Gastroesophageal sphincter (tissue), 4 donors: Measurements from ENCODE around the gene PCMT1. TPM values are rescaled to one million over a fixed set of nuclear protein-coding genes. Genes with fewer than 3 reads are reported as not detected.

Experiments used
- ATAC-seq: fragments of 150-250 bp; one replicate; pipeline ENCODE4 v1.9.1; 2016; ENCODE audit warnings: mild to moderate bottlenecking, moderate library complexity
- H3K27ac ChIP-seq, 4 donors: fragments of 200-600 bp; sonication (generic) in 3 of 4; 1 replicate in 3 of 4; 2 replicates in 1 of 4; pipeline ENCODE4 v1.5.1; 2016 to 2019
- H3K27me3 ChIP-seq: fragments of 200-600 bp; sonication (generic); one replicate; pipeline ENCODE4 v1.5.1; 2019
- H3K36me3 ChIP-seq, 2 donors: fragments of 200-600 bp; sonication (generic); one replicate each; pipeline ENCODE4 v1.5.1; 2019; ENCODE audit warnings: control low read depth in 1 of 2
- H3K4me1 ChIP-seq, 3 donors: fragments of 200-600 bp; sonication (generic); 1 replicate in 2 of 3; 2 replicates in 1 of 3; pipeline ENCODE4 v1.5.1; 2016 to 2019; ENCODE audit warnings: control low read depth in 2 of 3
- H3K4me3 ChIP-seq, 2 donors: fragments of 200-600 bp; sonication (generic); one replicate each; pipeline ENCODE4 v1.5.1; 2019; ENCODE audit warnings: mild to moderate bottlenecking in 1 of 2, moderate library complexity in 1 of 2
- H3K9me3 ChIP-seq, 3 donors: fragments of 200-600 bp; sonication (generic); one replicate each; pipeline ENCODE4 v1.5.1; 2017 to 2019; ENCODE audit warnings: control low read depth in 2 of 3
- CTCF ChIP-seq, 4 experiments: fragments of 200-600 bp in 2 of 4; fragments of 450-650 bp in 2 of 4; sonication (generic) in 1 of 4; IDR thresholded peaks; one replicate each; pipeline ENCODE4 v1.5.1; 2017 to 2019; ENCODE audit warnings: antibody characterized with exemption in 4 of 4, mild to moderate bottlenecking in 2 of 4, moderate library complexity in 2 of 4
- EP300 ChIP-seq: sonication (generic); formaldehyde crosslinking; IDR thresholded peaks from one replicate; pipeline ENCODE4 v1.6.1; 2017; ENCODE audit warnings: antibody characterized with exemption, mild to moderate bottlenecking
- POLR2A ChIP-seq, 2 donors: fragments of 450-650 bp; IDR thresholded peaks; one replicate each; pipeline ENCODE4 v1.6.1; 2017; ENCODE audit warnings: antibody characterized with exemption in 2 of 2, mild to moderate bottlenecking in 2 of 2, moderate library complexity in 1 of 2
- POLR2AphosphoS5 ChIP-seq: sonication (generic); formaldehyde crosslinking; IDR thresholded peaks from one replicate; pipeline ENCODE4 v1.6.1; 2017; ENCODE audit warnings: antibody characterized with exemption
- WGBS, 2 donors: methylation state at CpG; one replicate each; pipeline ENCODE4 v1.1.5; 2018; ENCODE audit warnings: low coverage in 1 of 2; 5-methylcytosine and 5-hydroxymethylcytosine counted together
- total RNA-seq, 4 donors: library from RNA; depleted of rRNA; stranded (reverse); fragments of >200 nt; gene quantifications; one replicate each; pipeline ENCODE4 v1.1.0, GENCODE V29; 2016

Gene PCMT1
- total RNA-seq, 4 donors from 2014 or later = 105 to 140 (median 120) TPM

DNA sequence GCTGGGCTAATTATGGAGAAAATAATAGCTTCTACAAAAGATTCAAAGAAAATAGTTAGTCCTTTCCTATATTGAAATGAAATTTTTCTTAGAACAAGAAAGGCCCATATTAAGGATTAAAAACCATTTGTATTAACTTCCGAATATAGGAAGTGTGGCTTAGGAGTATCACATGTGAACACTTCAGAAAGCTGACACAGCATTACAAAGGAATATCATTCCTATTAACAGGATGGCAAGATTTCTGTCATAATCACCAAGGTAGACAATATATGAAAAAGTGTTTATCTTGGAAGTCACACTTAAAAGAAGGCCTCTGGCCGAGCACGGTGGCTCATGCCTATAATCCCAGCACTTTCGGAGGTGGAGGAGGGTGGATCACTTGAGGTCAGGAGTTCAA is 26.3 kb upstream of the PCMT1 start:
- H3K27ac ChIP-seq = no peak overlapping the region
- no peaks in the 10 kb centered on the region for H3K27me3 ChIP-seq
- H3K4me1 ChIP-seq = peaks cover 0 to 12% (median 0%) of the 10 kb centered on the region in 3 donors
- no peak for ATAC-seq
- no peak overlapping the region for H3K4me3 ChIP-seq
- H3K36me3 ChIP-seq = peaks cover 0 to 47% of the 10 kb centered on the region in 2 donors
- H3K9me3 ChIP-seq = no peaks in the 10 kb centered on the region
- TF ChIP-seq CTCF (IDR thresholded peaks at IDR 0.05) (no peak), POLR2A (IDR thresholded peaks at IDR 0.05) (no peak), EP300 (no peak), POLR2AphosphoS5 (no peak)
- WGBS, 2 donors = 76 to 84% methylated on average over 4 of the region's 4 CpGs

- TF ChIP-seq POLR2AphosphoS5 = no peak
- no peak for TF ChIP-seq EP300
- TF ChIP-seq CTCF (IDR thresholded peaks at IDR 0.05) = peak; percentile 41 to 63 (median 56)
- TF ChIP-seq POLR2A (IDR thresholded peaks at IDR 0.05) = no peak
- Histone ChIP-seq H3K27me3 (no peaks in the 10 kb centered on the region), H3K4me3 (no peak overlapping the region), H3K4me1 (peaks cover 0 to 7% (median 0%) of the 10 kb centered on the region in 3 donors), H3K9me3 (no peaks in the 10 kb centered on the region), H3K27ac (no peak overlapping the region), H3K36me3 (peaks cover 0 to 53% of the 10 kb centered on the region in 2 donors)
- 51 to 59% methylated on average over 7 to 10 of the region's 10 CpGs for WGBS, 2 donors
- peak; percentile 67 for ATAC-seq
Measured at GRCh38 chr6:149723771-149724417, 25.6 kb upstream of the PCMT1 start.

DNA sequence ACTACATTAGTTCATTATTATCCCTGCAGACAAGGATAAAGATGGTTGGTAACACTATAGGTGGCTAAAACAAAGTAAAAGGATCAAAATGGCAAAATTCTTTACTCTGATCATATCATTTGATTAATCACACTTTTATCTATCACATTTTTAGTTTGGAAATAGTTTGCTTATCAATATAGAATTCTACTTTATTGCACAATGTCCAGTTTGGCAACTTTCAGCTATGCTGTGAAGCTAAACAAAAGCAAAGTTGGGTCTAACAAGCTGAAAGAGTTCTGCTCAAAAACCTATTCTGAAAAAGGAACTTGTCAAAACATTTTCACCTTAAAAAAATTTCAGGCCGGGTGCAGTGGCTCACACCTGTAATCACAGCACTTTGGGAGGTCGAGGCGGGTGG is 23.8 kb upstream of the PCMT1 start:
- Histone ChIP-seq H3K36me3 (peaks cover 0 to 72% of the 10 kb centered on the region in 2 donors), H3K27ac (no peak overlapping the region), H3K27me3 (no peaks in the 10 kb centered on the region), H3K9me3 (no peaks in the 10 kb centered on the region), H3K4me1 (peaks cover 0 to 6% (median 0%) of the 10 kb centered on the region in 3 donors), H3K4me3 (no peak overlapping the region)
- TF ChIP-seq CTCF (IDR thresholded peaks at IDR 0.05) (no peak), POLR2A (IDR thresholded peaks at IDR 0.05) (no peak), POLR2AphosphoS5 (no peak), EP300 (no peak)
- 95% methylated on average over 3 of the region's 3 CpGs; no CpG with 5 or more reads in 1 of the 2 donors for WGBS, 2 donors
- no peak for ATAC-seq

GRCh38 chr6:149727793-149728498 is 21.6 kb upstream of the PCMT1 start:
- Histone ChIP-seq H3K27me3 (no peaks in the 10 kb centered on the region), H3K36me3 (peaks cover 0 to 90% of the 10 kb centered on the region in 2 donors), H3K27ac (no peak overlapping the region), H3K4me1 (peaks cover 0 to 6% (median 0%) of the 10 kb centered on the region in 3 donors), H3K4me3 (no peak overlapping the region), H3K9me3 (no peaks in the 10 kb centered on the region)
- 79 to 81% methylated on average over 4 of the region's 4 CpGs for WGBS, 2 donors
- ATAC-seq = no peak
- no peak for TF ChIP-seq POLR2A (IDR thresholded peaks at IDR 0.05)
- TF ChIP-seq EP300 = no peak
- no peak for TF ChIP-seq CTCF (IDR thresholded peaks at IDR 0.05)
